Endodermal cell (in vitro differentiated cells): ENCODE results near the gene LAMC2. TPM values are rescaled to one million over a fixed set of nuclear protein-coding genes. Genes with fewer than 3 reads are reported as not detected.

ENCODE experiments used
- DNase-seq: peaks from one replicate; pipeline ENCODE4 v3.0.0-alpha.2; 2017
- H3K27ac ChIP-seq: 2 replicates; pipeline ENCODE4 v1.5.1; 2013; ENCODE audit warnings: mild to moderate bottlenecking, low read depth, low read length, moderate library complexity
- H3K27me3 ChIP-seq: 2 replicates; pipeline ENCODE4 v1.6.1; 2013; ENCODE audit warnings: mild to moderate bottlenecking, low read length, moderate library complexity; ENCODE audit not compliant: insufficient read depth, control insufficient read depth, poor library complexity, severe bottlenecking
- H3K36me3 ChIP-seq: 2 replicates; pipeline ENCODE4 v1.7.0; 2013; ENCODE audit warnings: mild to moderate bottlenecking, low read length, moderate library complexity; ENCODE audit not compliant: control insufficient read depth, insufficient read depth
- H3K4me1 ChIP-seq: one replicate; pipeline ENCODE4 v1.7.0; 2013; ENCODE audit warnings: low read length; ENCODE audit not compliant: control insufficient read depth, insufficient read depth
- H3K4me3 ChIP-seq: 2 replicates; pipeline ENCODE4 v1.5.1; 2013; ENCODE audit warnings: mild to moderate bottlenecking, low read length, moderate library complexity
- H3K9ac ChIP-seq: 2 replicates; pipeline ENCODE4 v1.6.1; 2013; ENCODE audit warnings: mild to moderate bottlenecking, low read length, moderate library complexity; ENCODE audit not compliant: poor library complexity, severe bottlenecking; ENCODE audit errors: extremely low read depth
- H3K9me3 ChIP-seq: 2 replicates; pipeline ENCODE4 v1.6.1; 2013; ENCODE audit warnings: mild to moderate bottlenecking, low read length, moderate library complexity; ENCODE audit not compliant: control insufficient read depth
- H3K27ac Mint-ChIP-seq: 2 replicates; pipeline ENCODE4 v1.8.0; 2020; ENCODE audit warnings: mixed read lengths
- H3K27me3 Mint-ChIP-seq: 2 replicates; pipeline ENCODE4 v1.8.0; 2021; ENCODE audit warnings: mild to moderate bottlenecking, mixed read lengths; ENCODE audit not compliant: insufficient read depth
- H3K36me3 Mint-ChIP-seq: 2 replicates; pipeline ENCODE4 v1.8.0; 2020; ENCODE audit warnings: low read depth, mixed read lengths
- H3K4me1 Mint-ChIP-seq: 2 replicates; pipeline ENCODE4 v1.8.0; 2020; ENCODE audit warnings: mixed read lengths
- H3K4me3 Mint-ChIP-seq: 2 replicates; pipeline ENCODE4 v1.8.0; 2020; ENCODE audit warnings: mild to moderate bottlenecking, moderate library complexity, mixed read lengths
- H3K9me3 Mint-ChIP-seq: 2 replicates; pipeline ENCODE4 v1.8.0; 2020; ENCODE audit warnings: mild to moderate bottlenecking, mixed read lengths
- WGBS, 2 experiments: methylation state at CpG; one replicate each; pipeline versions ENCODE4 v1.1.5 to v1.1.7; 2013; ENCODE audit warnings: missing lambda C conversion rate in 2 of 2, mixed read lengths in 1 of 2; ENCODE audit not compliant: insufficient coverage in 1 of 2, insufficient read length in 1 of 2; 5-methylcytosine and 5-hydroxymethylcytosine counted together
- total RNA-seq, 2 donors: library from RNA; stranded (reverse); fragmentation: NEBNext Ultra II Directional in 1 of 2; extraction: Animal tissue kit (Norgen Biotek cat#: 25700) in 1 of 2; gene quantifications; 2 replicates in 1 of 2; 3 replicates in 1 of 2; pipeline ENCODE4 v1.2.1, GENCODE V29; 2021
- TF ChIP-seq, protein P1 (sequence below): fragments of 200-600 bp; sonication (generic); conservative IDR thresholded peaks from 2 replicates; pipeline ENCODE4 v1.5.0; 2021; ENCODE audit warnings: antibody characterized with exemption, mild to moderate bottlenecking

Gene LAMC2
- total RNA-seq, 2 donors from 2014 or later, result 2.8 to 4.8 TPM

DNA sequence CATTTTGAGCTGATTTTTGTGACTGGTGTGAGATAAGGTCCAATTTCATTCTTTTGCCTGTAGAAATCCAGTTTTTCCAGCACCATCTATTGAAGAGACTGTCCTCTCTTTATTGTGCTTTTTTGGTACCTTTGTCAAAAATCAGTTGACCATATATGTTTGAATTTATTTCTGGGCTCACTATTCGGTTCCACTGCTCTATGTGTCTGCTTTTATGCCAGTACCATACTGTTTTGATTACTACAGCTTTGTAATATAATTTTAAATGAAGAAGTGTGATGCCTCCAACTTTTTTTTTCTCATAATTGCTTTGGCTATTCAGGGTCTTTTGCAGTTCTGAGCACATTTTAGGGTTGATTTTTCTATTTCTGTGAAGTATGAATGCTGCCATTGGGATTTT is 69.0 kb downstream of the LAMC2 start:
- Mint-ChIP-seq H3K4me3 (no peak overlapping the region), H3K27me3 (peaks cover 79% of the 10 kb centered on the region), H3K9me3 (peaks cover 35% of the 10 kb centered on the region)

DNA sequence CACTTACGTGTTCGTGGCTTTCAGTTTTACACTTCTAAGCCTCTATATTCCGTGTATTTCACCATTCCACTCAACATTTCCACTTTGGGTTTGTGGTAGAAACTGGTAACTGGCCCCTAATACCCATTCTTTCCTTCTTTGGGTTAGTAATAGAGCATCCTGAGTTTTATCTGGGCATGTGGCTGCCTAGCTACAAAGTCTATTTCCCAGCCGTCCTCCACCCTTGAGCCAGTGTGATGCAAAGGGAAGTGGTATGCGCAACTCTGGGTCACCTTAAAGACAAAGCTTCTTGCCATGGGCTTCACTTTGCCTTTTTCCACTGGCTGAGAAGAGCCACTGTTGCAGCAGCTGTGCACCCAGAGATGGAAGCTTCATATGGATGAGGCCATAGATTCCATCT is 73.9 kb downstream of the LAMC2 start:
- TF ChIP-seq, protein P1, sequence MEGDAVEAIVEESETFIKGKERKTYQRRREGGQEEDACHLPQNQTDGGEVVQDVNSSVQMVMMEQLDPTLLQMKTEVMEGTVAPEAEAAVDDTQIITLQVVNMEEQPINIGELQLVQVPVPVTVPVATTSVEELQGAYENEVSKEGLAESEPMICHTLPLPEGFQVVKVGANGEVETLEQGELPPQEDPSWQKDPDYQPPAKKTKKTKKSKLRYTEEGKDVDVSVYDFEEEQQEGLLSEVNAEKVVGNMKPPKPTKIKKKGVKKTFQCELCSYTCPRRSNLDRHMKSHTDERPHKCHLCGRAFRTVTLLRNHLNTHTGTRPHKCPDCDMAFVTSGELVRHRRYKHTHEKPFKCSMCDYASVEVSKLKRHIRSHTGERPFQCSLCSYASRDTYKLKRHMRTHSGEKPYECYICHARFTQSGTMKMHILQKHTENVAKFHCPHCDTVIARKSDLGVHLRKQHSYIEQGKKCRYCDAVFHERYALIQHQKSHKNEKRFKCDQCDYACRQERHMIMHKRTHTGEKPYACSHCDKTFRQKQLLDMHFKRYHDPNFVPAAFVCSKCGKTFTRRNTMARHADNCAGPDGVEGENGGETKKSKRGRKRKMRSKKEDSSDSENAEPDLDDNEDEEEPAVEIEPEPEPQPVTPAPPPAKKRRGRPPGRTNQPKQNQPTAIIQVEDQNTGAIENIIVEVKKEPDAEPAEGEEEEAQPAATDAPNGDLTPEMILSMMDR, result no peak
- Histone ChIP-seq H3K36me3 (no peaks in the 10 kb centered on the region), H3K4me3 (no peak overlapping the region), H3K27me3 (peaks cover 96% of the 10 kb centered on the region), H3K27ac (no peak overlapping the region), H3K9ac (no peak overlapping the region), H3K4me1 (no peaks in the 10 kb centered on the region), H3K9me3 (peaks cover 8% of the 10 kb centered on the region)
- no peak overlapping the region for H3K4me3 Mint-ChIP-seq
- H3K36me3 Mint-ChIP-seq, result peaks cover under 1% of the 10 kb centered on the region
- no peak overlapping the region for H3K27ac Mint-ChIP-seq
- H3K9me3 Mint-ChIP-seq, result peaks cover 7% of the 10 kb centered on the region
- peaks cover 67% of the 10 kb centered on the region for H3K27me3 Mint-ChIP-seq
- H3K4me1 Mint-ChIP-seq, result no peaks in the 10 kb centered on the region
- DNase-seq, result peak; percentile 51
- 87 to 90% methylated on average over 5 of the region's 5 CpGs for WGBS, 2 experiments

More for the DNA sequence above, 69.0 kb downstream of the LAMC2 start:
- 82% methylated on average over 1 of the region's 1 CpG; no CpG with 5 or more reads in 1 of the 2 experiments for WGBS, 2 experiments
- Histone ChIP-seq H3K27me3 (peaks cover 95% of the 10 kb centered on the region), H3K36me3 (no peaks in the 10 kb centered on the region), H3K9me3 (peaks cover 37% of the 10 kb centered on the region), H3K4me1 (no peaks in the 10 kb centered on the region), H3K4me3 (no peak overlapping the region), H3K9ac (no peak overlapping the region), H3K27ac (no peak overlapping the region)
- no peak for DNase-seq
- Mint-ChIP-seq H3K36me3 (peaks cover 3% of the 10 kb centered on the region), H3K4me1 (no peaks in the 10 kb centered on the region), H3K27ac (no peak overlapping the region)
- TF ChIP-seq, protein P1, result no peak

DNA sequence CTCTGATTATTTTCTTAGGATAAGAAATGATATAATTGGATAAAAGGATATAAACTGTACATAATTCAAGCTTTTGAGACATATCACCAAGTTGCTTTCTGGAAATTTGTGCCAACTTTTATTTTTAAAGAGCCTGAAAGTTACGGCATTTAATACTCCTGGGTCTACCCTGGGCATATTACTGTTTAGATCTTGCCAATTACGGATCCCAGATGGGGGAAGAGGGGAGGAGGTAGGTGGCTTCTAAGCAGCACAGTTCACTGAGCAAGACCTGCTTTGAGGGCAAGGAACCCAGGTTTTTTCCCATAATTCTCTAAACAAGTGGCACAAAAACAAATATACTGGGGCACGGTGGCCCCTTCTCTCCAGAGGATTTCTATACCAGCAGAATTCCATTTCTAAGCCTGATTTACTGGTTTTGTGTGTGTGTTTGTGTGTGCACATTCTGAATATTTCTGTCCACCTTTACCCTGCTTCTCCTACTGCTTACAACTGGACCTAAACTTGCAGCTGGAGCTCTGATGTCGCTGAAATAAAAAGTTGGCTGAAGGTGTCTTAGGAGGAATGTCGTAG is 76.7 kb downstream of the LAMC2 start:
- H3K9ac ChIP-seq, result no peak overlapping the region
- Mint-ChIP-seq H3K4me1 (no peaks in the 10 kb centered on the region), H3K36me3 (no peaks in the 10 kb centered on the region), H3K27me3 (peaks cover 76% of the 10 kb centered on the region), H3K9me3 (no peaks in the 10 kb centered on the region), H3K4me3 (no peak overlapping the region), H3K27ac (no peak overlapping the region)
- no peaks in the 10 kb centered on the region for H3K9me3 ChIP-seq
- no peak overlapping the region for H3K27ac ChIP-seq
- H3K4me1 ChIP-seq, result no peaks in the 10 kb centered on the region
- H3K4me3 ChIP-seq, result no peak overlapping the region
- WGBS, 2 experiments, result 89 to 92% methylated on average over 2 to 5 of the region's 5 CpGs
- TF ChIP-seq, protein P1, result no peak
- H3K27me3 ChIP-seq, result peaks cover 96% of the 10 kb centered on the region
- H3K36me3 ChIP-seq, result no peaks in the 10 kb centered on the region
- peak; percentile 4 for DNase-seq
